Ascending aorta (tissue), 2 donors: ENCODE measurements around the gene FUT6. TPM values are rescaled to one million over a fixed set of nuclear protein-coding genes. Genes with fewer than 3 reads are reported as not detected.

Source experiments
- DNase-seq, 2 donors: peaks; one replicate each; pipeline ENCODE4 v3.0.0-alpha.2; 2019; ENCODE audit warnings: low spot score in 2 of 2
- H3K27ac ChIP-seq, 2 donors: fragments of 200-600 bp; sonication (generic); one replicate each; pipeline ENCODE4 v1.5.1; 2016 to 2017; ENCODE audit warnings: mild to moderate bottlenecking in 1 of 2
- H3K27me3 ChIP-seq: fragments of 200-600 bp; sonication (generic); one replicate; pipeline ENCODE4 v1.5.1; 2017
- H3K36me3 ChIP-seq, 2 donors: fragments of 200-600 bp; sonication (generic); one replicate each; pipeline ENCODE4 v1.5.1; 2016
- H3K4me1 ChIP-seq, 2 donors: fragments of 200-600 bp; sonication (generic); one replicate each; pipeline ENCODE4 v1.5.1; 2016 to 2017; ENCODE audit warnings: mild to moderate bottlenecking in 1 of 2
- H3K4me3 ChIP-seq, 2 donors: fragments of 200-600 bp; sonication (generic); one replicate each; pipeline ENCODE4 v1.5.1; 2016 to 2017; ENCODE audit warnings: mild to moderate bottlenecking in 1 of 2
- H3K9me3 ChIP-seq, 2 donors: fragments of 200-600 bp; sonication (generic); one replicate each; pipeline ENCODE4 v1.5.1; 2016
- intact Hi-C: fragments of 100-400 bp; cut with DNase I; formaldehyde crosslinking; loops from one replicate; pipeline ENCODE4 v1.15.1; 2023
- total RNA-seq: library from RNA; depleted of rRNA; stranded (reverse); fragments of >200 nt; gene quantifications from one replicate; pipeline ENCODE4 v1.1.0, GENCODE V29; 2016
- TF ChIP-seq, protein P1 (sequence below), 3 experiments: fragments of 200-600 bp in 2 of 3; fragments of 450-650 bp in 1 of 3; sonication (generic) in 2 of 3; IDR thresholded peaks; one replicate each; pipeline ENCODE4 v1.5.1; 2016 to 2019; ENCODE audit warnings: antibody characterized with exemption in 3 of 3, mild to moderate bottlenecking in 1 of 3, moderate library complexity in 1 of 3

Gene FUT6
- total RNA-seq, 1 donor from 2014 or later: not detected

DNA sequence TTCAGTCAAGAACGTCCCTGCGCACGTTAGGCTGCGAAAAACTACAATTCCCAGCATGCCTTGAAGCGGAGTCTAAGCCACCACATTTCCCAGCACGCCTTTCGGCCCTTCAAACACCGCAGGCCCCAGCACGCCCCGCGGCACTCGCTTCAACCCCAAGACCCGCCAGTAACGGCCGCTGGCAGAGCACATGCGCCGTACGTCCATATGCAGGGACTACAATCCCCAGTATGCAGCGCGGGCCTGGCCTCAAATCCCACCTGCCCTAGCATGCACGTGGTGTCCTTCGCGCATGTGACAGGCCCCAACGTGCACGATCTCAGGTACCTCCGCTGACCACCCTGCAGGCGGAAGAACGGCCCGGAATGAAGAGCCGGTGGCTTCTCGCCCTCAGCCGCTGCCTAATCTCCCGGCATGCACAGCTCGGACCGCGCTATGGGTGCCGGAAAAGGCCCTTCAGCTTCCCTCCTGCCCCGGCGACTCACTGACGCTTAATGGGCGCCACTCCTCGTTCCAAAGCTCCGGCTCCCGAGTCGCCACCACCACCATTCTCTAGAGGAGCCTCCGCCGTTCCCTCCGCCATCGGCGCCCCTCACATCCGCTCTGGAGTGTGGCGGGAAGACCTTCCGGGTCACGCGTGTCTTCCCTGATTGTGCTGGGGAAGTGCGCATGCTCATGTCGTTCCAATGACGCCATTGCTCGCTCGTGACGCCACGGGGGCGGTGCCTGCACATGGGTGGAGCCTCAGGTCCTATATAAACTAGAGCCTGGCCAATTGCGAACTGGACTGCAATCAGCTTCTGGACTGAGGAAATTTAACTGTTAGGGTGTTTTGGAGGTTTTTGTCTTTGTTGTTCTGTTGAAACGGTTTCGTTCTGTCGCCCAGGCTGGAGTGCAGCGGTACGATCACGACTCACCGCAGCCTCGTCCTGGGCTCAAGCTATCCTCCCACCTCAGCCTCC lies 48.7 kb downstream of the FUT6 start, which contains the start of gene DUS3L:
Gene DUS3L, minus strand, starts transcription at position 605 of the 962 bp plus-strand sequence. Its CDS starts 22 bp downstream, at position 583.
- TF ChIP-seq, protein P1, sequence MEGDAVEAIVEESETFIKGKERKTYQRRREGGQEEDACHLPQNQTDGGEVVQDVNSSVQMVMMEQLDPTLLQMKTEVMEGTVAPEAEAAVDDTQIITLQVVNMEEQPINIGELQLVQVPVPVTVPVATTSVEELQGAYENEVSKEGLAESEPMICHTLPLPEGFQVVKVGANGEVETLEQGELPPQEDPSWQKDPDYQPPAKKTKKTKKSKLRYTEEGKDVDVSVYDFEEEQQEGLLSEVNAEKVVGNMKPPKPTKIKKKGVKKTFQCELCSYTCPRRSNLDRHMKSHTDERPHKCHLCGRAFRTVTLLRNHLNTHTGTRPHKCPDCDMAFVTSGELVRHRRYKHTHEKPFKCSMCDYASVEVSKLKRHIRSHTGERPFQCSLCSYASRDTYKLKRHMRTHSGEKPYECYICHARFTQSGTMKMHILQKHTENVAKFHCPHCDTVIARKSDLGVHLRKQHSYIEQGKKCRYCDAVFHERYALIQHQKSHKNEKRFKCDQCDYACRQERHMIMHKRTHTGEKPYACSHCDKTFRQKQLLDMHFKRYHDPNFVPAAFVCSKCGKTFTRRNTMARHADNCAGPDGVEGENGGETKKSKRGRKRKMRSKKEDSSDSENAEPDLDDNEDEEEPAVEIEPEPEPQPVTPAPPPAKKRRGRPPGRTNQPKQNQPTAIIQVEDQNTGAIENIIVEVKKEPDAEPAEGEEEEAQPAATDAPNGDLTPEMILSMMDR (IDR thresholded peaks at IDR 0.05): no peak
- Histone ChIP-seq H3K4me3 (peak within 1 kb of the TSS; percentile 63 to 77), H3K27me3 (no peaks in the 10 kb centered on the region), H3K36me3 (peaks cover 39% of the 10 kb centered on the region in 2 donors), H3K27ac (peak within 1 kb of the TSS; percentile 86 to 97), H3K9me3 (no peaks in the 10 kb centered on the region), H3K4me1 (peaks cover 3 to 5% of the 10 kb centered on the region in 2 donors)
- intact Hi-C loops: loop anchor here (1.0 to 2.0 kb wide), 3 partner anchors 70 to 113 kb away; partner anchors contain the start of genes CATSPERD, LONP1 and VMAC
- peak; percentile 89 to 99 for DNase-seq

DNA sequence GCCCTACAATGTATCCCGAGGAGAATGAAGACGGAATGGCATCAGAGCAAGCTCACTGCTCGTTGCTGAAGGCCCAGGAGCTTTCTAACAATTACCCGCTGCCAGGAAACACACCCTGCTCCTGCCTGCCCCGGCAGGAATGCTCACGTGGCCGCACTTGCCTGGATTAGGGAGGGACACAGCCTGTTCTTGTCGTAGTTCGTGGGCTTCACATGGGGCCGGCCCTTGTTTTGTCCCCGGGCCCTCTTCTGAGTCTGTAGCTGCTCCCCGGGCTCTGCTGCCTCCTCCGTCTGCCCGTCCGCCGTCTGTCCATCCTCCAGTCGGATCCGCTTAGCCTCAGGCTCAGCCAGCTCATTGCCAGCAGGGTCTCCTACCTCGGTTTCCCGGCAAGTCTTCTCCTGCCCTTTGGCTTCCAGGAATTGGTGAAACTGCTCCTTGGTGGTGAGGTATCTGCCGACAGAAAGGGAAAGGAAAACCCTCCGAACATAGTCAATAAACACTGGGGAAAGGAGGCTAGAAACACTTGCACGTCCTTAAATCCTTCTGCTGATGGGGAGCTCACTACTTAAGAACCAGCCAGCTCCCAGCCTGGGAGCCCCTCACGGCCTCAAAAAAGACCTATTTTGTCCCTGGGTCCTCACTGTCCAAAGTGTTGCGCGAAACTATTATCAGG lies 49.5 kb downstream of the FUT6 start:
- no peak for DNase-seq
- intact Hi-C loops: loop anchor here (1.0 to 5.0 kb wide), 4 partner anchors 69 to 168 kb away; partner anchors contain the start of genes CATSPERD, LONP1, SAFB and SAFB2
- TF ChIP-seq, protein P1 (IDR thresholded peaks at IDR 0.05): no peak
- Histone ChIP-seq H3K27me3 (no peaks in the 10 kb centered on the region), H3K4me3 (peak overlapping the region; percentile 63 to 77), H3K36me3 (peaks cover 47% of the 10 kb centered on the region in 2 donors), H3K27ac (peak overlapping the region; percentile 86 to 97), H3K4me1 (peaks cover 3 to 5% of the 10 kb centered on the region in 2 donors), H3K9me3 (no peaks in the 10 kb centered on the region)

DNA sequence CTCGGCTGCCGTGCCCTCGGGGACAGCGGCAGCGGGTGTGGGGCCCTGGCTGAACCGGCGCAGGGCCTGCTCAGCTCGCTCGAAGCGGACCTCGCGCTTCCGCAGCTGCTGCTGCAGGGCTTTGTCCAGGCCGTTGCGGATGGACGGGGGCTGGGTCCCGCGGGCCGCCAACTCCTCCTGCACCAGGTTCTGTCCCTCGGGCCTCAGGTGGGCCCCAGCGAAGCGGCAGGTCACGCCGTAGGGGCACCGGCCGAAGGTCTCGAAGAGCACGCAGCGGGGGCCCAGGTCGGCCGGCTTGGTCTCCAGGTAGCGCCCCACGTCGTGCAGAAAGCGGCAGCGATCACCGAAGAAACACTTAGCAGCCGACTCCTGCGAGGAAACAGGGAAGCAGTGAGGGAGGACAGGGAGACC lies 50.1 kb downstream of the FUT6 start:
- Histone ChIP-seq H3K9me3 (no peaks in the 10 kb centered on the region), H3K4me3 (no peak overlapping the region), H3K36me3 (peaks cover 53 to 54% of the 10 kb centered on the region in 2 donors), H3K4me1 (peaks cover 3 to 5% of the 10 kb centered on the region in 2 donors), H3K27ac (no peak overlapping the region), H3K27me3 (no peaks in the 10 kb centered on the region)
- intact Hi-C loops: loop anchor here (5.0 kb wide), 1 partner anchor 167 kb away; the partner anchor contains the start of genes SAFB and SAFB2
- TF ChIP-seq, protein P1 (IDR thresholded peaks at IDR 0.05): no peak
- DNase-seq: no peak

DNA sequence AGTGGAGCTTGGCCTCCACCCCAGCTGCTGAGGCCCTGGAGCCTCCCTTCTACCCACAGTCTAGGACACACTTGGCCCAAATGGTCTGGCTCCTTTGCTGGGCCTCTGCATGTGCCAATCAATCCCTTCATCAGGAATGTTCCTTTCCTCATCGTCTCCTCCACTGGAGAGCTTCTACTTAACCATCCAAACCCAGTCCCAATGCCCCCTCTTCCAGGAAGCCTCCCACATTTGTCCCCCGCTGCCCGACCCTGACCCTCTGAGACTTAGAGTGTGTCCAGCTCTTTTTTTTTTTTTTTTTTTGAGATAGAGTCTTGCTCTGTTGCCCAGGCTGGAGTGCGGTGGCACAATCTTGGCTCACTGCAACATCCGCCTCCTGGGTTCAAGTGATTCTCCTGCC lies 51.1 kb downstream of the FUT6 start:
- intact Hi-C loops: loop anchor here (5.0 kb wide), 1 partner anchor 166 kb away; the partner anchor contains the start of genes SAFB and SAFB2

More for the DNA sequence above, 51.1 kb downstream of the FUT6 start:
- no peak for DNase-seq
- Histone ChIP-seq H3K36me3 (peaks cover 53 to 56% of the 10 kb centered on the region in 2 donors), H3K9me3 (no peaks in the 10 kb centered on the region), H3K27ac (no peak overlapping the region), H3K4me1 (peaks cover 3 to 5% of the 10 kb centered on the region in 2 donors), H3K4me3 (no peak overlapping the region), H3K27me3 (no peaks in the 10 kb centered on the region)
- TF ChIP-seq, protein P1 (IDR thresholded peaks at IDR 0.05): no peak
